ENCODE data around the gene NUDT22.

GRCh38 chr11:64207256-64208085, 18.6 kb upstream of the NUDT22 start:
- TF ChIP-seq CTCF (conservative IDR thresholded peaks at IDR 0.05; ENCODE audit: low read depth, low read length): no peak
- TF ChIP-seq EZH2 (IDR thresholded peaks at IDR 0.05; ENCODE audit: borderline replicate concordance, low read depth, low read length, poor library complexity, severe bottlenecking): no peak

Data from A673 (cell line).